ENCODE measurements around the gene RCHY1. TPM values are rescaled to one million over a fixed set of nuclear protein-coding genes. Genes with fewer than 3 reads are reported as not detected.

RCHY1 gene
- total RNA-seq, 1 experiment from 2014 or later, result 33.4 TPM

GRCh38 chr4:75530556-75531322, 16.5 kb upstream of the RCHY1 start:
- ATAC-seq, result no peak
- CTCF ChIA-PET, result no interaction called here
- no TSS peak for BruUV-seq (replicated peaks)
- Histone ChIP-seq H3K4me1 (ENCODE audit: control insufficient read depth in 1 of 2, insufficient read depth in 2 of 2, low read length in 2 of 2) (no peaks in the 10 kb centered on the region), H3K4me3 (replicated peaks in 1 of 2; ENCODE audit: low read depth in 1 of 2, low read length in 2 of 2) (no peak overlapping the region), H3K4me2 (ENCODE audit: low read length) (no peak overlapping the region), H2AFZ (ENCODE audit: low read depth, low read length, poor library complexity, severe bottlenecking) (no peak overlapping the region), H3K79me2 (ENCODE audit: insufficient read depth, low read length) (no peaks in the 10 kb centered on the region), H4K20me1 (ENCODE audit: insufficient read depth) (no peaks in the 10 kb centered on the region), H3K27ac (ENCODE audit: low read depth, low read length) (no peak overlapping the region), H3K27me3 (ENCODE audit: insufficient read depth, low read length) (no peaks in the 10 kb centered on the region), H3K9me3 (ENCODE audit: control insufficient read depth in 1 of 2, insufficient read depth in 1 of 2, low read depth in 1 of 2, low read length in 2 of 2) (no peaks in the 10 kb centered on the region), H3K36me3 (ENCODE audit: control insufficient read depth in 1 of 2, insufficient read depth in 2 of 2, low read length in 2 of 2) (peaks cover 9 to 12% of the 10 kb centered on the region in 2 experiments; a peak in 3 of 4 replicates), H3K9me2 (ENCODE audit: insufficient read depth) (no peaks in the 10 kb centered on the region), H3K9ac (ENCODE audit: low read length) (no peak overlapping the region)
- DNase-seq (ENCODE audit: low read depth, low spot score), result no peak
- RAD21 ChIA-PET (ENCODE audit: low non-redundant PET in 1 of 2, low total read pairs in 2 of 2, uncharacterized antibody in 2 of 2, unreplicated experiment in 2 of 2), result no interaction called here
- intact Hi-C loops (cut with micrococcal nuclease), result no loop called here
- TF ChIP-seq EGR1 (IDR thresholded peaks at IDR 0.05; ENCODE audit: low read depth), result no peak
- TF ChIP-seq ELF1 (IDR thresholded peaks at IDR 0.05; ENCODE audit: borderline replicate concordance, low read depth), result no peak
- no peak for TF ChIP-seq TCF7L2 (IDR thresholded peaks at IDR 0.05; ENCODE audit: borderline replicate concordance, extremely low read depth, insufficient read depth, insufficient read length)
- no peak for TF ChIP-seq MAX (IDR thresholded peaks at IDR 0.05)
- no peak for TF ChIP-seq YY1 (IDR thresholded peaks at IDR 0.05; ENCODE audit: extremely low read depth, insufficient replicate concordance, low read depth, low read length)
- no peak for TF ChIP-seq ZFX (IDR thresholded peaks at IDR 0.05)
- TF ChIP-seq ZNF274 (IDR thresholded peaks at IDR 0.05; ENCODE audit: low read depth, low read length), result no peak
- POLR2A ChIA-PET, result no interaction called here

- intact Hi-C loops (cut with micrococcal nuclease), result no loop called here
- CTCF ChIA-PET, result no interaction called here
- no peaks in the 10 kb centered on the region for H3K4me1 ChIP-seq (ENCODE audit: control insufficient read depth in 1 of 2, insufficient read depth in 2 of 2, low read length in 2 of 2)
- H3K4me3 ChIP-seq (replicated peaks in 1 of 2; ENCODE audit: low read depth in 1 of 2, low read length in 2 of 2), result no peak overlapping the region
- peaks cover 13 to 18% of the 10 kb centered on the region in 2 experiments for H3K36me3 ChIP-seq (ENCODE audit: control insufficient read depth in 1 of 2, insufficient read depth in 2 of 2, low read length in 2 of 2)
- H3K9me2 ChIP-seq (ENCODE audit: insufficient read depth), result no peaks in the 10 kb centered on the region
- POLR2A ChIA-PET, result interaction anchor here (1.0 kb wide), 1 partner anchor 20 kb away, joined by 3 read pairs; no protein-coding TSS in a partner anchor
- H3K79me2 ChIP-seq (ENCODE audit: insufficient read depth, low read length), result no peaks in the 10 kb centered on the region
- H3K9me3 ChIP-seq (ENCODE audit: control insufficient read depth in 1 of 2, insufficient read depth in 1 of 2, low read depth in 1 of 2, low read length in 2 of 2), result no peaks in the 10 kb centered on the region
- H2AFZ ChIP-seq (ENCODE audit: low read depth, low read length, poor library complexity, severe bottlenecking), result no peak overlapping the region
- H3K9ac ChIP-seq (ENCODE audit: low read length), result no peak overlapping the region
- no peak for DNase-seq (ENCODE audit: low read depth, low spot score)
- H3K4me2 ChIP-seq (ENCODE audit: low read length), result no peak overlapping the region
- no peak for ATAC-seq
- no peak overlapping the region for H3K27ac ChIP-seq (ENCODE audit: low read depth, low read length)
- H3K27me3 ChIP-seq (ENCODE audit: insufficient read depth, low read length), result no peaks in the 10 kb centered on the region
- H4K20me1 ChIP-seq (ENCODE audit: insufficient read depth), result no peaks in the 10 kb centered on the region
- RAD21 ChIA-PET (ENCODE audit: low non-redundant PET in 1 of 2, low total read pairs in 2 of 2, uncharacterized antibody in 2 of 2, unreplicated experiment in 2 of 2), result no interaction called here
- no TSS peak for BruUV-seq (replicated peaks)
- no peak for TF ChIP-seq EZH2 (IDR thresholded peaks at IDR 0.05)
- TF ChIP-seq SP1 (IDR thresholded peaks at IDR 0.05; ENCODE audit: low read depth), result no peak
- TF ChIP-seq CBX3 (IDR thresholded peaks at IDR 0.05; ENCODE audit: low read depth), result no peak
- TF ChIP-seq EGR1 (IDR thresholded peaks at IDR 0.05; ENCODE audit: low read depth), result no peak
- TF ChIP-seq POLR2AphosphoS5 (IDR thresholded peaks at IDR 0.05; ENCODE audit: low read depth, low read length), result no peak
- TF ChIP-seq REST (IDR thresholded peaks at IDR 0.05; ENCODE audit: low read depth), result no peak
- no peak for TF ChIP-seq ATF3 (IDR thresholded peaks at IDR 0.05)
- no peak for TF ChIP-seq CEBPB (IDR thresholded peaks at IDR 0.05; ENCODE audit: low read depth)
These were observed 13.3 kb upstream of the RCHY1 start for GRCh38 chr4:75527482-75527881.

Data from HCT116 (cell line).